ENCODE measurements around the gene COX20. TPM values are rescaled to one million over a fixed set of nuclear protein-coding genes. Genes with fewer than 3 reads are reported as not detected.

COX20 gene
- total and polyA plus RNA-seq, 2 of the 8 experiments (the other 6 are each of a cell fraction or from before 2014, with no cell fraction given) = 17.5 to 28.8 TPM

DNA sequence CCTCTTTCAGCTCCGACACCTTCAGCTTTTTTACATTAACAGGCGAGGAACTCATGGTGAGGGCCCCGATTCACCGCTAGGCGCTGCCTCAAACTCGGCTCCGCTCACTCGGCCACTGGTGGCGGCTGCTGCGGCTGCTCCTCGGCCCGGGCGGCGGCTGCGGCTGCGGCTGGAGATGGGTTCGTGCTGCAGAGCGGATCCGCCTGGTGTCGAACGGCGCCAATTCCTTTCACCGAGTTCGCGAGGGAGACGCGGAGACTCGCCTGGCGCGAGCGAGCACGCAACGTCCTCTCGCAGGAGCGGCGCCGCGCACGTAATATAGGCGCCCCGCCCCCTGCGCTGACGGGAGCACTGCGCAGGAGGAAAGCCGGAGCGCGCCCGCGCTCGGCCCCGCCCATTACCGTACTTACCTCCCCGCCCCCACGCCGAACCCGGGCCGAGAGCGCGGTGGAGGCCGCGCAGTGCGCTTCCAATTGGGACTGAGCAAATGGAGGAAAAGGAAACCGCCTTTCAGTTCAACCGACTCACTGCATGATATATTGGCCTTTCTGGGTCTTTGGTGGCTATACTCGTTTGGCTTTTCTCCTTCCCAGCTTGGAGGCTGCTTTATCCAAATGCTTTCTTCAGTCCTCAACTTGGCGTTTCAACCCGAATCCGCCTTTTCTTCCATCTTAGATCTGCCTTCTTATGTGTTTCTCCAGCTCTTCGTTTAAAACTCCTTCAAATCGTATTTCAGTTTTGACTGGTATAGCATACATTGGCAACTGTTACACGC is 29.0 kb downstream of the COX20 start, which contains the start of gene HNRNPU:
HNRNPU (minus strand) TSS at position 291 of the 775 bp plus-strand sequence; CDS start at position 55, 236 bp downstream.
- DNase-seq (ENCODE audit: low read depth in 1 of 2, low spot score in 2 of 2) = peak; percentile 91 to 96
- Histone ChIP-seq H2AFZ (ENCODE audit: low read length) (0 out of 2 replicates have a peak within 1 kb of the TSS, but pooled peaks have one; percentile 3), H2BK12ac (ENCODE audit: low read depth, low read length) (peak within 1 kb of the TSS; percentile 60; the same call in 1 of the 2 replicates), H4K5ac (ENCODE audit: insufficient read length, low read depth, low read length) (peak within 1 kb of the TSS; percentile 95), H3K27ac (ENCODE audit: low read depth, low read length) (peak within 1 kb of the TSS; percentile 93), H3K27me3 (replicated peaks in 1 of 4; ENCODE audit: control insufficient read depth in 3 of 4, extremely low read depth in 1 of 4, insufficient read depth in 3 of 4, low read length in 3 of 4) (no peaks in the 10 kb centered on the region), H3K14ac (ENCODE audit: insufficient read length) (peak within 1 kb of the TSS; percentile 95), H3K79me1 (ENCODE audit: low read depth, low read length) (no peaks in the 10 kb centered on the region), H2BK5ac (ENCODE audit: low read depth, low read length) (peak within 1 kb of the TSS; percentile 98), H2BK15ac (ENCODE audit: low read length) (no peak within 1 kb of the TSS), H3K23me2 (ENCODE audit: low read depth, low read length) (peaks cover 5% of the 10 kb centered on the region), H4K91ac (replicated peaks; ENCODE audit: insufficient read length, low read length) (peak within 1 kb of the TSS; percentile 99), H3K36me3 (ENCODE audit: control insufficient read depth in 2 of 4, insufficient read depth in 4 of 4, low read length in 3 of 4) (peaks cover 15 to 33% (median 22%) of the 10 kb centered on the region in 4 experiments), H2BK120ac (replicated peaks; ENCODE audit: low read depth, low read length) (peak within 1 kb of the TSS; percentile 77), H3K9ac (replicated peaks in 1 of 4; ENCODE audit: extremely low read depth in 1 of 4, low read depth in 3 of 4, low read length in 3 of 4) (peak within 1 kb of the TSS; percentile 99 to 100 (median 100)), H4K8ac (ENCODE audit: extremely low read depth, insufficient read depth, low read length) (peak within 1 kb of the TSS; percentile 99; the same call in 1 of the 2 replicates), H3K56ac (replicated peaks; ENCODE audit: insufficient read length, low read depth, low read length) (peak within 1 kb of the TSS; percentile 97), H3K4ac (replicated peaks; ENCODE audit: insufficient read length, low read depth, low read length) (peak within 1 kb of the TSS; percentile 99), H3K4me3 (ENCODE audit: extremely low read depth in 1 of 4, insufficient read depth in 2 of 4, low read depth in 3 of 4, low read length in 4 of 4) (peak within 1 kb of the TSS; percentile 90 to 100 (median 98)), H2BK20ac (ENCODE audit: low read length) (no peak within 1 kb of the TSS), H3K23ac (ENCODE audit: insufficient read length) (peak within 1 kb of the TSS; percentile 15), H3K4me2 (ENCODE audit: insufficient read depth in 1 of 2, low read depth in 2 of 2, low read length in 2 of 2) (peak within 1 kb of the TSS; percentile 75 to 92), H3K18ac (ENCODE audit: extremely low read depth, low read length) (peak within 1 kb of the TSS; percentile 99), H4K20me1 (replicated peaks in 1 of 2; ENCODE audit: control insufficient read depth in 1 of 2, insufficient read depth in 2 of 2, low read length in 2 of 2) (peaks cover 24% of the 10 kb centered on the region in 2 experiments), H3K4me1 (replicated peaks in 1 of 4; ENCODE audit: control insufficient read depth in 3 of 4, insufficient read depth in 4 of 4, low read length in 3 of 4) (peaks cover 0 to 3% (median 3%) of the 10 kb centered on the region in 4 experiments; a peak in 4 of 7 replicates), H3K79me2 (ENCODE audit: control insufficient read depth in 1 of 2, insufficient read depth in 2 of 2, low read length in 2 of 2) (peaks cover 38 to 49% of the 10 kb centered on the region in 2 experiments), H2AK5ac (ENCODE audit: low read depth, low read length) (peak within 1 kb of the TSS; percentile 96), H3K9me3 (ENCODE audit: insufficient read depth in 2 of 2, low read depth in 1 of 2, low read length in 1 of 2) (no peaks in the 10 kb centered on the region)
- 2% methylated on average over 51 of the region's 71 CpGs; no CpG with 5 or more reads in 1 of the 2 experiments for WGBS, 2 experiments (ENCODE audit: extremely low coverage in 1 of 2, insufficient coverage in 1 of 2, insufficient read length in 1 of 2, insufficient replicate concordance in 2 of 2, low coverage in 1 of 2, low lambda C conversion rate in 2 of 2, missing lambda C conversion rate in 1 of 2)
- ChIA-PET CTCF (ENCODE audit: partially characterized antibody) (interaction anchor here (0.7 to 2.8 kb wide), 9 partner anchors 28 to 178 kb away, joined by 3 to 12 read pairs (median 3); partner anchors contain the start of gene COX20), POLR2A (ENCODE audit: partially characterized antibody) (interaction anchor here (0.8 to 29.6 kb wide), 22 partner anchors 12 to 182 kb away, joined by 3 to 677 read pairs (median 4); partner anchors contain the start of gene COX20)
- FAIRE-seq = no peak
- peak; percentile 9 for TF ChIP-seq MAX (IDR thresholded peaks at IDR 0.05)
- peak; percentile 51; the same call in 1 of the 2 replicates for TF ChIP-seq SP1 (IDR thresholded peaks at IDR 0.05; ENCODE audit: low read depth, low read length)
- TF ChIP-seq PHF8 (conservative IDR thresholded peaks at IDR 0.05; ENCODE audit: low read depth, low read length) = peak; percentile 68; the same call in 1 of the 2 replicates
- no peak for TF ChIP-seq BACH1 (IDR thresholded peaks at IDR 0.05; ENCODE audit: low read length)
- TF ChIP-seq TAF1 (IDR thresholded peaks at IDR 0.05; ENCODE audit: low read depth, low read length) = peak; percentile 98
- TF ChIP-seq MAFK (IDR thresholded peaks at IDR 0.05; ENCODE audit: low read depth, low read length) = no peak
- TF ChIP-seq TEAD4 (IDR thresholded peaks at IDR 0.05; ENCODE audit: low read depth, low read length) = no peak
- TF ChIP-seq NRF1 (IDR thresholded peaks at IDR 0.05; ENCODE audit: low read depth, low read length) = peak; percentile 49
- TF ChIP-seq CTBP2 (IDR thresholded peaks at IDR 0.05; ENCODE audit: borderline replicate concordance, insufficient read depth, insufficient read length, low read length) = no peak
- no peak for TF ChIP-seq SIN3A (conservative IDR thresholded peaks at IDR 0.05 in 1 of 2, IDR thresholded peaks at IDR 0.05 in 1 of 2; ENCODE audit: low read depth in 1 of 2, low read length in 2 of 2)
- TF ChIP-seq CEBPB (IDR thresholded peaks at IDR 0.05; ENCODE audit: low read depth, low read length) = no peak

Data from H1 (cell line).